Prostate gland (tissue), 2 donors: Measurements from ENCODE around the gene JMJD8. TPM values are rescaled to one million over a fixed set of nuclear protein-coding genes. Genes with fewer than 3 reads are reported as not detected.

Experiments used
- DNase-seq: peaks from one replicate; pipeline ENCODE4 v3.0.0-alpha.2; 2019; ENCODE audit warnings: low spot score
- H3K27ac ChIP-seq, 2 donors: fragments of 200-600 bp; sonication (generic); 2 replicates each; pipeline ENCODE4 v1.5.1; 2017 to 2019
- H3K27me3 ChIP-seq: fragments of 200-600 bp; sonication (generic); replicated peaks from 2 replicates; pipeline ENCODE4 v1.5.1; 2019; ENCODE audit not compliant: insufficient read depth
- H3K36me3 ChIP-seq, 2 donors: fragments of 200-600 bp; sonication (generic); 1 replicate in 1 of 2; 2 replicates in 1 of 2; pipeline versions ENCODE4 v1.5.1 to v1.8.1; 2017 to 2019
- H3K4me1 ChIP-seq: fragments of 200-600 bp; sonication (generic); replicated peaks from 2 replicates; pipeline ENCODE4 v1.5.1; 2019
- H3K4me3 ChIP-seq, 2 donors: fragments of 200-600 bp; sonication (generic); 2 replicates each; pipeline ENCODE4 v1.5.1; 2017 to 2019
- H3K9me3 ChIP-seq: fragments of 200-600 bp; sonication (generic); 2 replicates; pipeline ENCODE4 v1.5.1; 2017
- POLR2A ChIP-seq: fragments of 450-650 bp; IDR thresholded peaks from one replicate; pipeline ENCODE4 v1.6.1; 2016; ENCODE audit warnings: antibody characterized with exemption, mild to moderate bottlenecking
- POLR2AphosphoS5 ChIP-seq: sonication (generic); formaldehyde crosslinking; IDR thresholded peaks from one replicate; pipeline ENCODE4 v1.6.1; 2017; ENCODE audit warnings: antibody characterized with exemption
- WGBS: methylation state at CpG from one replicate; pipeline ENCODE4 v1.1.5; 2018; 5-methylcytosine and 5-hydroxymethylcytosine counted together
- intact Hi-C: fragments of 100-400 bp; cut with DNase I; formaldehyde crosslinking; loops from one replicate; pipeline ENCODE4 v1.14.2; 2022
- total RNA-seq, 2 donors: library from RNA; depleted of rRNA; stranded (reverse); fragments of >200 nt; gene quantifications; one replicate each; pipeline ENCODE4 v1.1.0, GENCODE V29; 2016
- TF ChIP-seq, protein P1 (sequence below), 4 experiments: fragments of 200-600 bp in 2 of 4; fragments of 450-650 bp in 2 of 4; sonication (generic) in 2 of 4; IDR thresholded peaks; 1 replicate in 3 of 4; 2 replicates in 1 of 4; pipeline ENCODE4 v1.5.1; 2016 to 2019; ENCODE audit warnings: antibody characterized with exemption in 4 of 4, mild to moderate bottlenecking in 2 of 4, moderate library complexity in 2 of 4

Gene JMJD8
- total RNA-seq, 2 donors from 2014 or later: 121 to 132 TPM

DNA sequence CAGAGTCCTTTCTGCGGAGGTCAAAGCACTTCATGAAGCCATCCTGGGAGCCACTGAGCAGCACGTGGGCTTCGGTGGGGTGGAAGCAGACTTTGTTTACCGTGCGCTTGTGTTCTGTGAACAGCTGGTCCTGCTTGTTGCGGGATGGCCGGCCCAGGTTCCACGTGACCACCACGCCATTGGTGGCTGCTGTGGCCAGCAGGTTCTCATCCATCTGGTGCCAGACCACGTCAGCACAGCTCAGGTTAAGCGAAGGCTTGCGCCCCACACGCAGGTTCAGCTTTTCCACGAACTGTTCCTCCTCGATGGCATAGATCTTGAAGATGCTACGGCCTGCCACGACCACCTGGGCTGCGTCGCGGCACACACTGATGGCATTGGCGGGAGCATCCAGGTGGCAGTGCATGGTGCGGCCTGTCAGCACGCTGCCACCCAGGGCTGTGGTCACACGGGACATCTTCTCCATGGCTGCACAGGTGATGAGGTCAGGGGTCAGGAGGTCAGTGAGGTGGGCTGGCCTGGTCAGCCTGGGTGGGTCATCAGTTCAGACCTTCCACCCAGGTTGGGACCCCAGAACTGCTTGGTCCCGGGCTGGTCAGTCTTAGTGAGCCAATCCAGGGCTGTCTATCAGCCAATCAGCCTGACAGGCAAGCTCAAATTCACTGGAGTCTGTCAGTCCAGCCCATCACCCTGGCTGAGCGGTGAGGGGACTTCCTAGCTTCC, 5.2 kb upstream of the JMJD8 start:
- TF ChIP-seq, protein P1, sequence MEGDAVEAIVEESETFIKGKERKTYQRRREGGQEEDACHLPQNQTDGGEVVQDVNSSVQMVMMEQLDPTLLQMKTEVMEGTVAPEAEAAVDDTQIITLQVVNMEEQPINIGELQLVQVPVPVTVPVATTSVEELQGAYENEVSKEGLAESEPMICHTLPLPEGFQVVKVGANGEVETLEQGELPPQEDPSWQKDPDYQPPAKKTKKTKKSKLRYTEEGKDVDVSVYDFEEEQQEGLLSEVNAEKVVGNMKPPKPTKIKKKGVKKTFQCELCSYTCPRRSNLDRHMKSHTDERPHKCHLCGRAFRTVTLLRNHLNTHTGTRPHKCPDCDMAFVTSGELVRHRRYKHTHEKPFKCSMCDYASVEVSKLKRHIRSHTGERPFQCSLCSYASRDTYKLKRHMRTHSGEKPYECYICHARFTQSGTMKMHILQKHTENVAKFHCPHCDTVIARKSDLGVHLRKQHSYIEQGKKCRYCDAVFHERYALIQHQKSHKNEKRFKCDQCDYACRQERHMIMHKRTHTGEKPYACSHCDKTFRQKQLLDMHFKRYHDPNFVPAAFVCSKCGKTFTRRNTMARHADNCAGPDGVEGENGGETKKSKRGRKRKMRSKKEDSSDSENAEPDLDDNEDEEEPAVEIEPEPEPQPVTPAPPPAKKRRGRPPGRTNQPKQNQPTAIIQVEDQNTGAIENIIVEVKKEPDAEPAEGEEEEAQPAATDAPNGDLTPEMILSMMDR (IDR thresholded peaks at IDR 0.05): no peak
- no peak for TF ChIP-seq POLR2A
- no peak for TF ChIP-seq POLR2AphosphoS5
- 85% methylated on average over 24 of the region's 26 CpGs for WGBS

DNA sequence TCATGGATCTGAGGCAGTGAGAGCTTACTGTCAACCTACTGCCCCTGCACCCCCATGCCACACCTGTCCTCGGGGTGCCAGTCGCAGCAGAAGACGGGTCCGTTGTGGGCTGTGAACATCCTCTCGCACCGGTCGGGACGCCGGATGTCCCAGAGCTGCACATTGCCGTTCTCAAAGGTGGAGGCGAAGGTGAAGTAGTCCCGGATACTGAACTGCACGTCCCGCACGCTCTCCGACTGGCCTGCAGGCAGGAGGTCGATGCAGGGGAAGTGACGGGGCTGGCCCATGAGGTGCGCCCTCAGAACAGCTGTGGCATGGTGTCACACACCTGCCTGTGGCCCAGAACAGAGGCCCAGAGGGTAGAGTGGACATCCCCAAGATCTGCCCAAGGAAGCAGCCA, 3.4 kb upstream of the JMJD8 start:
- Histone ChIP-seq H3K9me3 (no peaks in the 10 kb centered on the region), H3K36me3 (peaks cover 1 to 2% of the 10 kb centered on the region in 2 donors), H3K27me3 (no peaks in the 10 kb centered on the region), H3K27ac (no peak overlapping the region), H3K4me3 (no peak overlapping the region), H3K4me1 (peaks cover 18% of the 10 kb centered on the region)
- TF ChIP-seq, protein P1 (IDR thresholded peaks at IDR 0.05): no peak
- TF ChIP-seq POLR2A (no peak), POLR2AphosphoS5 (no peak)
- 95% methylated on average over 19 of the region's 19 CpGs for WGBS
- intact Hi-C loops: no loop called here
- DNase-seq: no peak

More for the DNA sequence above, 5.2 kb upstream of the JMJD8 start:
- Histone ChIP-seq H3K4me1 (peaks cover 17% of the 10 kb centered on the region), H3K27ac (peak overlapping the region in 1 of 2 donors; percentile 64), H3K9me3 (no peaks in the 10 kb centered on the region), H3K4me3 (peak overlapping the region; percentile 70 to 74), H3K36me3 (no peaks in the 10 kb centered on the region), H3K27me3 (peaks cover 9% of the 10 kb centered on the region)
- intact Hi-C loops: no loop called here
- no peak for DNase-seq

DNA sequence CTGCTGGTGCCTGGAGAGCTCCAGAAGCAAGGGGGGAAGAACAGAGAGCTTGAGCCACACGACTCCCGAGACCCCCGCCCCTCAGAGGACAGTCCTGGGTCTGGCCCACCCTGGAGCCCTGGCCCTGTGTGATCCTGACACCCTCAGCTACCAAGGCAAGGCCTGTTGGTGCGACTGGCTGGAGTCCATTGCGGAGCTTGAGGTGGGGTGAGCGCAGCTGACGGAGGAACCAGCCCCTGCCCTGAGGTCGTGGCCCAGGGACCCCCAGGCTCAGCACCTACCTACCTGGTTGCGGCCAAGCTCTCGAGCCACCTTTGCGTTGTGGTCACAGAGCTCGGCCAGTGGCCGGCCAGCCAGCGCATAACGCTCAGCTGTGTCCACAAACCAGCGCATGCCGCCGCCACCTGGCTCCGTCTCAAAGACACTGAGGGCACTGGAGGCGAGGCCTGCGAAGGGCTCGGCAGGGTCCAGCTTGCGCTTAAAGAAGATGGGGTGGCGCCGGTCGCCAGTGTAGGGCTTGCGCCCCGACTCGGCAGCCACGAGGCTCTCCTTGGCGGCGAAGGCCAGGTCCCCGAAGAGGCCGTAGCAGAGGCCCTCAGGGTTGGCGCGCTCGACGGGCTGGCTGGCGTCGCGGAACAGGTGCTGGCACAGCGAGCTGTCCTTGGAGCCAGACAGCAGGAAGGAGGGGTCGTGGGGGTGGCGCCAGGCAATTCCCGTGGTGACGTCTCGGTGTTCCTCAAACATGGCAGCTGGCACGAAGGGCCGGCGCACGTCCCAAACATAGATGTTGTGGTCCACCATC, 2.5 kb upstream of the JMJD8 start:
- H3K4me3 ChIP-seq: no peak overlapping the region
- H3K27ac ChIP-seq: no peak overlapping the region
- intact Hi-C loops: no loop called here
- H3K9me3 ChIP-seq: no peaks in the 10 kb centered on the region
- TF ChIP-seq POLR2AphosphoS5 (no peak), POLR2A (no peak)
- TF ChIP-seq, protein P1 (IDR thresholded peaks at IDR 0.05): no peak
- WGBS: 90% methylated on average over 42 of the region's 51 CpGs
- no peaks in the 10 kb centered on the region for H3K27me3 ChIP-seq
- no peak for DNase-seq
- peaks cover 7 to 10% of the 10 kb centered on the region in 2 donors for H3K36me3 ChIP-seq
- peaks cover 23% of the 10 kb centered on the region for H3K4me1 ChIP-seq

DNA sequence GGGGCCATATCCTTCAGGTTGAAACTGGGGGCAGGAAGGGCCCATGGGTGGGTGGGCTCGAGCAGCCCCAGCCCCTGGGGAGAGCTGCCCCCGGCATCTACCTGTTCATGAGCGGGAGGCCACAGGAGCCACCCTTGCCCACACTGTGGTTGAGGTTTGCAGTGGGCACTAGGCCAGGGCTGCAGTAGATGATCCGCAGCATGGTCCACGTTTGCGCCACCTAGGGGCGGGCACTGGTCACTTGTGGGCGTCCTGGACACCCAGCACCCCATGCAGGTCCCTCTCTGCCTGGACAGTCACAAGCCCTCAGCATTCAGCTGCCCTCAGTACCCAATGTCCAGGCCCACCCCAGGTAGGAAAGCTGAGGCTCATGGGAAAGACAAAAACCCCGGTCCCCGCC, 1.8 kb upstream of the JMJD8 start:
- DNase-seq: no peak
- Histone ChIP-seq H3K4me3 (no peak overlapping the region), H3K27ac (no peak overlapping the region), H3K36me3 (peaks cover 7 to 10% of the 10 kb centered on the region in 2 donors), H3K4me1 (peaks cover 28% of the 10 kb centered on the region), H3K27me3 (no peaks in the 10 kb centered on the region), H3K9me3 (no peaks in the 10 kb centered on the region)
- intact Hi-C loops: no loop called here
- TF ChIP-seq, protein P1 (IDR thresholded peaks at IDR 0.05): peak in 2 of 4 experiments; percentile 32 to 41
- no peak for TF ChIP-seq POLR2A
- 75% methylated on average over 7 of the region's 10 CpGs for WGBS
